Activated T-cell treated with anti-CD3 and anti-CD28 coated beads for 4 hours (primary cell): ENCODE results near the gene MSANTD1.

Source experiments
- DNase-seq: peaks from one replicate; pipeline ENCODE4 v3.0.0-alpha.2; 2020

The MSANTD1 gene

GRCh38 chr4:3267576-3268394, 18.8 kb downstream of the MSANTD1 start:
- no peak for DNase-seq

GRCh38 chr4:3268395-3269104, 19.6 kb downstream of the MSANTD1 start:
- no peak for DNase-seq

- DNase-seq: no peak
Measured at GRCh38 chr4:3269105-3269927, 20.4 kb downstream of the MSANTD1 start.

GRCh38 chr4:3269991-3270611, 21.1 kb downstream of the MSANTD1 start:
- DNase-seq: no peak

GRCh38 chr4:3271131-3271530, 22.2 kb downstream of the MSANTD1 start:
- DNase-seq: no peak

GRCh38 chr4:3276986-3277385, 28.0 kb downstream of the MSANTD1 start:
- no peak for DNase-seq

- DNase-seq: no peak
Measured at GRCh38 chr4:3280466-3280865, 31.5 kb downstream of the MSANTD1 start.

- DNase-seq: no peak
Measured at GRCh38 chr4:3283483-3283882, 34.5 kb downstream of the MSANTD1 start.

- DNase-seq: no peak
Measured at GRCh38 chr4:3283916-3284315, 35.0 kb downstream of the MSANTD1 start.

GRCh38 chr4:3284734-3285557, 36.0 kb downstream of the MSANTD1 start:
- DNase-seq: no peak

GRCh38 chr4:3285558-3286334, 36.8 kb downstream of the MSANTD1 start:
- DNase-seq: no peak

GRCh38 chr4:3286335-3287175, 37.6 kb downstream of the MSANTD1 start:
- no peak for DNase-seq

- DNase-seq: no peak
Measured at GRCh38 chr4:3287271-3287971, 38.5 kb downstream of the MSANTD1 start.

- DNase-seq: no peak
Measured at GRCh38 chr4:3287972-3288570, 39.1 kb downstream of the MSANTD1 start.

GRCh38 chr4:3288571-3289094, 39.7 kb downstream of the MSANTD1 start:
- DNase-seq: no peak

- no peak for DNase-seq
Measured at GRCh38 chr4:3290476-3290875, 41.5 kb downstream of the MSANTD1 start.

GRCh38 chr4:3290889-3291321, 41.9 kb downstream of the MSANTD1 start:
- no peak for DNase-seq

- DNase-seq: no peak
Measured at GRCh38 chr4:3291411-3291968, 42.5 kb downstream of the MSANTD1 start.
